Endothelial cell of umbilical vein (primary cell): Measurements from ENCODE around the gene GAB2. TPM values are rescaled to one million over a fixed set of nuclear protein-coding genes. Genes with fewer than 3 reads are reported as not detected.

Experiments used
- BruUV-seq: library from RNA; stranded (reverse); fragments of 400-500 nt; replicated peaks from 2 replicates; lab custom pipeline; 2021; lab: Mats Ljungman, UMichigan
- CTCF ChIA-PET: fragments of 300-600, 350-600 bp; sonication (Branson Sonifier 250); formaldehyde crosslinking; loops from one replicate; lab custom pipeline; 2021; ENCODE audit warnings: antibody characterized with exemption, inconsistent platforms; lab: Charles Lee
- POLR2A ChIA-PET: fragments of 300-600, 350-600 bp; sonication (Branson Sonifier 250); formaldehyde crosslinking; loops from one replicate; lab custom pipeline; 2021; ENCODE audit warnings: antibody characterized with exemption, inconsistent platforms; lab: Charles Lee
- DNase-seq: peaks from one replicate; pipeline ENCODE4 v3.0.0-alpha.2; 2011; ENCODE audit warnings: low read depth, low spot score
- FAIRE-seq: peaks from 2 replicates; lab custom pipeline; 2011; peaks lifted over from hg19 to GRCh38; lab: Jason Lieb, UNC
- H2AFZ ChIP-seq: 2 replicates; pipeline ENCODE4 v1.6.0; 2012; ENCODE audit warnings: low read depth, low read length, control low read depth, inconsistent platforms
- H3K27ac ChIP-seq: 2 replicates; pipeline ENCODE4 v1.5.1; 2011; ENCODE audit warnings: low read depth, mild to moderate bottlenecking, control low read depth, low read length, moderate library complexity; ENCODE audit not compliant: insufficient read depth
- H3K27me3 ChIP-seq, 2 experiments: 2 replicates each; pipeline versions ENCODE4 v1.6.0 to v1.6.1; 2011; ENCODE audit warnings: low read length in 2 of 2, mixed read lengths in 1 of 2; ENCODE audit not compliant: control insufficient read depth in 2 of 2, insufficient read depth in 2 of 2
- H3K36me3 ChIP-seq, 2 experiments: 2 replicates in 1 of 2; 3 replicates in 1 of 2; pipeline ENCODE4 v1.5.1; 2011; ENCODE audit warnings: low read length in 2 of 2, mild to moderate bottlenecking in 1 of 2, moderate library complexity in 1 of 2; ENCODE audit not compliant: control insufficient read depth in 2 of 2, insufficient read depth in 2 of 2; ENCODE audit errors: extremely low read depth in 1 of 2
- H3K4me1 ChIP-seq: 3 replicates; pipeline ENCODE4 v1.5.1; 2011; ENCODE audit warnings: mild to moderate bottlenecking, low read length; ENCODE audit not compliant: control insufficient read depth, insufficient read depth; ENCODE audit errors: extremely low read depth
- H3K4me2 ChIP-seq: 2 replicates; pipeline ENCODE4 v1.6.1; 2011; ENCODE audit warnings: low read length, control low read depth, mixed read lengths; ENCODE audit not compliant: insufficient read depth
- H3K4me3 ChIP-seq, 3 experiments: fragments of 200-600 bp in 1 of 3; sonication (generic), shearing (Covaris generic) in 1 of 3; replicated peaks in 1 of 3; 2 replicates each; pipeline ENCODE4 v1.5.1; 2011 to 2016; ENCODE audit warnings: control low read depth in 3 of 3, low read length in 3 of 3, mild to moderate bottlenecking in 2 of 3, inconsistent platforms in 1 of 3, low read depth in 1 of 3, moderate library complexity in 1 of 3; ENCODE audit not compliant: insufficient read depth in 1 of 3
- H3K79me2 ChIP-seq: 2 replicates; pipeline ENCODE4 v1.6.0; 2012; ENCODE audit warnings: low read length, inconsistent platforms; ENCODE audit not compliant: control insufficient read depth, insufficient read depth
- H3K9ac ChIP-seq: replicated peaks from 2 replicates; pipeline ENCODE3; 2011; ENCODE audit warnings: low read length, control low read depth; ENCODE audit not compliant: insufficient read depth; ENCODE audit errors: extremely low read depth
- H3K9me1 ChIP-seq: replicated peaks from 3 replicates; pipeline ENCODE4 v1.6.0; 2011; ENCODE audit warnings: mild to moderate bottlenecking, low read length; ENCODE audit not compliant: control insufficient read depth, insufficient read depth; ENCODE audit errors: extremely low read depth
- H3K9me3 ChIP-seq: replicated peaks from 2 replicates; pipeline ENCODE4 v1.5.1; 2012; ENCODE audit warnings: low read length, inconsistent platforms; ENCODE audit not compliant: control insufficient read depth, insufficient read depth
- H4K20me1 ChIP-seq: replicated peaks from 2 replicates; pipeline ENCODE3; 2011; ENCODE audit warnings: mild to moderate bottlenecking, low read length; ENCODE audit not compliant: control insufficient read depth, insufficient read depth; ENCODE audit errors: extremely low read depth
- EZH2 ChIP-seq: IDR thresholded peaks from 2 replicates; pipeline ENCODE4 v1.6.1; 2012; ENCODE audit warnings: borderline replicate concordance, low read depth, mild to moderate bottlenecking, moderate library complexity, low read length, inconsistent platforms; ENCODE audit not compliant: severe bottlenecking
- JUN ChIP-seq: IDR thresholded peaks from 2 replicates; pipeline ENCODE4 v1.6.1; 2011; ENCODE audit warnings: borderline replicate concordance, low read depth; ENCODE audit not compliant: insufficient read length, insufficient read depth
- MYC ChIP-seq: IDR thresholded peaks from one replicate; pipeline ENCODE4 v1.6.1; 2011; ENCODE audit warnings: mild to moderate bottlenecking, low read depth, low read length
- POLR2A ChIP-seq: IDR thresholded peaks from 2 replicates; pipeline ENCODE4 v1.6.1; 2012; ENCODE audit warnings: low read depth, mild to moderate bottlenecking, control low read depth, low read length
- POLR2AphosphoS5 ChIP-seq: IDR thresholded peaks from 2 replicates; pipeline ENCODE4 v1.6.1; 2012; ENCODE audit warnings: low read depth, mild to moderate bottlenecking, control low read depth, low read length, moderate library complexity; ENCODE audit not compliant: insufficient read depth
- dilution Hi-C: fragments of 300-500 bp; cut with MboI; formaldehyde crosslinking; loops from one replicate; pipeline ENCODE4 v1.15.0; 2019; ENCODE audit warnings: low sequenced_read_pairs; ENCODE audit not compliant: extremely low pct_ligation_motif_present
- intact Hi-C: fragments of 100-400 bp; cut with micrococcal nuclease; formaldehyde crosslinking; loops from one replicate; pipeline ENCODE4 v1.10.0; 2022
- polyA plus RNA-seq, 4 experiments: library from polyadenylated mRNA; depleted of rRNA in 3 of 4; stranded (reverse) in 3 of 4; unstranded in 1 of 4; fragments of >200 nt; gene quantifications; 2 replicates each; pipeline versions ENCODE4 v1.2.1 to v1.2.3, GENCODE V29; 2011 to 2012; ENCODE audit warnings: missing spikeins in 1 of 4
- total RNA-seq: library from RNA; stranded (reverse); gene quantifications from 2 replicates; pipeline ENCODE4 v1.2.3, GENCODE V29; 2021
- TF ChIP-seq, protein P1 (sequence below): IDR thresholded peaks from 2 replicates; pipeline ENCODE4 v1.6.1; 2011; ENCODE audit not compliant: insufficient read depth, insufficient read length

Gene GAB2
- total and polyA plus RNA-seq, 2 donors (not counting 3 experiments of a cell fraction or from before 2014, with no cell fraction given) = 19.6 to 39.6 TPM

GRCh38 chr11:78374917-78375316, 42.7 kb downstream of the GAB2 start:
- FAIRE-seq (no peak), DNase-seq (no peak)
- BruUV-seq = no TSS peak
- Histone ChIP-seq H3K27ac (no peak overlapping the region), H3K27me3 (no peaks in the 10 kb centered on the region), H3K4me1 (peaks cover 4% of the 10 kb centered on the region), H3K4me2 (no peak overlapping the region), H3K36me3 (no peaks in the 10 kb centered on the region), H3K4me3 (no peak overlapping the region), H2AFZ (no peak overlapping the region), H4K20me1 (peaks cover 5% of the 10 kb centered on the region), H3K79me2 (peaks cover 62% of the 10 kb centered on the region), H3K9ac (no peak overlapping the region), H3K9me3 (no peaks in the 10 kb centered on the region), H3K9me1 (no peaks in the 10 kb centered on the region)
- ChIA-PET POLR2A (no interaction called here), CTCF (interaction anchor here (1.7 kb wide), 1 partner anchor 24 kb away, joined by 4 read pairs; no protein-coding TSS in a partner anchor)
- dilution Hi-C loops = no loop called here
- no peak for TF ChIP-seq EZH2
- TF ChIP-seq, protein P1, sequence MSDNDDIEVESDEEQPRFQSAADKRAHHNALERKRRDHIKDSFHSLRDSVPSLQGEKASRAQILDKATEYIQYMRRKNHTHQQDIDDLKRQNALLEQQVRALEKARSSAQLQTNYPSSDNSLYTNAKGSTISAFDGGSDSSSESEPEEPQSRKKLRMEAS = no peak
- TF ChIP-seq POLR2A = no peak
- no peak for TF ChIP-seq JUN
- TF ChIP-seq MYC = no peak
- intact Hi-C loops = no loop called here

- peaks cover 4% of the 10 kb centered on the region for H3K4me1 ChIP-seq
- H3K36me3 ChIP-seq = no peaks in the 10 kb centered on the region
- no peak overlapping the region for H2AFZ ChIP-seq
- intact Hi-C loops (no loop called here), dilution Hi-C loops (no loop called here)
- no peak overlapping the region for H3K4me3 ChIP-seq
- H3K27me3 ChIP-seq = no peaks in the 10 kb centered on the region
- TF ChIP-seq POLR2AphosphoS5 (no peak), POLR2A (no peak)
- DNase-seq (no peak), FAIRE-seq (no peak)
- ChIA-PET CTCF (interaction anchor here (0.7 to 1.4 kb wide), 2 partner anchors 24 to 101 kb away, joined by 3 read pairs; no protein-coding TSS in a partner anchor), POLR2A (no interaction called here)
- no peaks in the 10 kb centered on the region for H3K9me3 ChIP-seq
- peaks cover 61% of the 10 kb centered on the region for H3K79me2 ChIP-seq
- BruUV-seq = no TSS peak
- no peak overlapping the region for H3K4me2 ChIP-seq
- H3K27ac ChIP-seq = no peak overlapping the region
- H3K9me1 ChIP-seq = no peaks in the 10 kb centered on the region
- peaks cover 5% of the 10 kb centered on the region for H4K20me1 ChIP-seq
- no peak overlapping the region for H3K9ac ChIP-seq
Measured at GRCh38 chr11:78373689-78374088, 43.9 kb downstream of the GAB2 start.
